CD4-positive, alpha-beta T cell treated with Interleukin-15 for 1 hour (primary cell): ENCODE data around the gene SMAD1.
A peak's percentile ranks its signal among the peaks of the same experiment; 100 is the strongest.

Experiments used
- DNase-seq: peaks from one replicate; pipeline ENCODE4 v3.0.0-alpha.2; 2020

The SMAD1 gene

DNA sequence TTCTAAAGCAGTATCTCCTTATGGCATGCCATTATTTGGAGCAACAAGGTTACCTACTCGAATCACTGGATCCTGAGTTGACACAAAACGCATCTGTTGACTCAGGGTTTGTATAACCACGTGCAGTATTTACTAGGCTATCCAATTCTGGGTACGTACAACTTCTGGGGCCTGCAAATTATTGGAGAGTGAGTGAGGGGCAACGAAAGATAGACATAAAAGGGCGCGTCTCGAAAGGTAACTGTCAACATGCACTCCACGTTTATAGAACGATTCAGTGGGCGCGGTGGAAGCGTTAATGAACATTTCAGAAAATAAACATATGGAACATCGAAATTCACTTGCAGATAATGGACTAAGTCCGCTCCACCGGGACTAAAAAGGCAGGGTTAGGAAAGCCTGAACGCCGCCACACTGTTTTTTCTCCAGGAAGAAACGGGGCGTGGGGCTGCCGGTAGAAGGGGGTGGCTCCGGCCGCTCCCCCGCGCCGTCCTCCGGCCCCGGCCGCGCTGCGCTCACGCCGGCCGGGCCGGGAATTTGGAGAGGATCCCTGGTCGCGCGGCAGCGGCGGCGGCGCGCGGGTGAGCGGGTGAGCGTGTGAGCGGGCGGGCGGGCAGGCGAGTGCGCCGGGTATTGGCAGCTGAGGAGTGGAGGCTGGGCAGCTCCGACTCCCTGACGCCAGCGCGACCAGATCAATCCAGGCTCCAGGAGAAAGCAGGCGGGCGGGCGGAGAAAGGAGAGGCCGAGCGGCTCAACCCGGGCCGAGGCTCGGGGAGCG lies at the start of gene SMAD1:
Gene SMAD1 (plus strand): TSS at position 690 of the 778 bp plus-strand sequence. CDS start 32,761 bp downstream, outside the sequence.
- peak; percentile 36 for DNase-seq

DNA sequence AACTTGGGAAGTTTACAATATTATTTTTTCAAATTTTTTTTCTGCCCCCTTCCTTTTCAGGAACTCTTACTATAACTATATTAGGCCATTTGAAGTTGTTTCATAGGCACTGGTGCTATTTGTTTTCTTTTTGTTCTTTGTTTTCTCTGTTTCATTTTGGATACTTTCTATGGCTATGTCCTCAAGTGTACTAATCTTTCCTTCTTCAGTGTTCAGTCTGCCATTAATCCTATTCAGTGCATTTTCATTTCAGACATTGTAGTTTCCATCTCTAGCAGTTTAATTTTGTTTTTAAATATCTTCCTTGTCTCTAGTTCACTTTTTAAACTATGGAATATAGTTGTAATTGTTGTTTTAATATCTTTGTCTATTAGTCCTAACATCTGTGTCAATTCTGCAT lies 48.0 kb upstream of the SMAD1 start:
- no peak for DNase-seq

DNA sequence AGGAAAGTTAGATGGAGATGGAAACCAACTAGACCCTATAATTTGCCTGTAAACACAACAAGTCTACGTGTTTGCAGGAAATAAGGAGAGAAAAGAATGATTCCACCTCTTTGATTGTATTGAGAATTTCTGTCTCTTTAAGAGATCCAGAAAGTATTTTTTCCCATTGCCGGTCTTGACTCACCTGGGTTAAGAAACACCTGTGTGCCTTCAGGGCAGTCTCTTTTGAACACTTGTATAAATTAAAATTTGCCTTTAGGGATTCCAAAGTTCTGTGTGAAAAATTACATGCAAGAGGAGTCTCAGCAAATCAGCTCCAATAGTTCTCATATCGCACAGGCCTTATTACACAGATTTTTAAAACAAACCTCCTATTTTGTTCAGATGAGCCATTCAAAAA lies 46.0 kb upstream of the SMAD1 start:
- no peak for DNase-seq

DNA sequence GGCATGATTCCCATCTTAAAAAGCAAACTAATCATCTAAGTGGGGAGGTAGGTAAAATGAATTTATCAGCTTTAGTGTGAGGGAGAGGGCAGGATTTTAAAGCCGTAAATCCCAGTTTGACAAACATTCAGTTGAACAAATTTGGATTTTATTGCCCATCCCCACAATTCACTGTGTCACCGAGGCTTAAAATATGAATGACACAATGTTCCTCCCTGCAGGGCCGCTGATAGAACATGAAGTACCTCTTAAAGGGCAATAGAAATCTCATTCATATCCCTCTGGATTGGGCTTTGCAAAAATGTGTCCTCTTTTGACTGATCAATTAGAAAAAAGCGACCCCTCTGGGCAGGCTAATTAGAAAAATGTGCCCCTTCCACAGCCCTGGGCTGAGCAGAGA lies 45.5 kb upstream of the SMAD1 start:
- no peak for DNase-seq

DNA sequence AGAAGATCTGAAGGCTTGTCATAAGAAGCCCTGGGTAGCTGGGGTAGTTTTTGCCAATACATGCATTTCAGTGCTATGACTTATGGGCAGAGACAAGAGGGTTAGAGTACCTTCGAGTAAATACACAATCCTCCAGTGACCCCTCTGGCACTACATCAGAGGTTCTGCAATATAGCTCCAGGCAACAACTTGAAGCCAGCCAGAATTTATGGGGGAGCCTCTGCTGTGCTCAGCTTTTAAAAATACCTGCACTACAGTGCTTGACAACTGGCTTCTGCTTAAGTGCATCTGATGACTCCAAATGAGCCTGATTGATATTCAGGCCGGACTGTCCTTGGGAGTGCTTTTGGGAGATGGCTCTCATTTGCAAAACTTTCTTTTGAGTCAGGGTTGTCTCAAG lies 44.9 kb upstream of the SMAD1 start:
- no peak for DNase-seq

DNA sequence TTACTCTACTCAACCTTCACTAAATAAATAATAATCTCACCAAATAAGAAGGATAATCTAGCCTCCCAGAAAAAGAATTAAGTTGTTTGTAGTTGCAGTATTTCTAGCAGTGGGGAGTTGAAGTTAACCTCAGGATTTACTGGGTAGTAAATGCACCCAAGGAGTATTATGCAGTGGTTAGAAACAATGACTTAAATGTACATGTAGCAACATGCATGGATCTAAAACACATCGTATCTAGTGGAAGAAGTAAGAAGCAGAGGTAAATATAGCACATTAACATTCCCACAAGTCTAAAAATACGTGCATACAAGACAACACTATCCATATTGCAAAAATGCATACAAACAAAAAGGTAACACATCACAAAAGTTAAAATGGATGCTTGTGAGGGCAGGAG lies 44.2 kb upstream of the SMAD1 start:
- no peak for DNase-seq

DNA sequence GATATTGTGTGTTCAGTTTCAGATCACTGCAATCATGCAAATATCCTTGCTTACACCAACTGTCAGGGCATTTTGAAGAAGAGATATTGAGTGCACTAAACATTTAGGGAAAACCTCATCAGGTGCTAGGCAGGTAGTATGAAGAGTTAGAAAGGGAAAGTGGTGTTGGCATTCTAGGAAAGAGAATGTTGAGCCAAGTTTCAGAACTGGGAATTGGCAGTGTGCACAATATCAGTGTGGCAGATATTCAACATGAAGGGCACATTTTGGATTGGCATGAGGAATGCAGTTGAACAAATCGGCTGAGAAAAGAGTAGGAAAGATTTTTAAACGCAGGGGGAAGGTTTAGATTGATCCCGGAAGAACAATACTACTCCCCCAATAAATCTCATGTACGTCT lies 43.4 kb upstream of the SMAD1 start:
- DNase-seq: no peak

DNA sequence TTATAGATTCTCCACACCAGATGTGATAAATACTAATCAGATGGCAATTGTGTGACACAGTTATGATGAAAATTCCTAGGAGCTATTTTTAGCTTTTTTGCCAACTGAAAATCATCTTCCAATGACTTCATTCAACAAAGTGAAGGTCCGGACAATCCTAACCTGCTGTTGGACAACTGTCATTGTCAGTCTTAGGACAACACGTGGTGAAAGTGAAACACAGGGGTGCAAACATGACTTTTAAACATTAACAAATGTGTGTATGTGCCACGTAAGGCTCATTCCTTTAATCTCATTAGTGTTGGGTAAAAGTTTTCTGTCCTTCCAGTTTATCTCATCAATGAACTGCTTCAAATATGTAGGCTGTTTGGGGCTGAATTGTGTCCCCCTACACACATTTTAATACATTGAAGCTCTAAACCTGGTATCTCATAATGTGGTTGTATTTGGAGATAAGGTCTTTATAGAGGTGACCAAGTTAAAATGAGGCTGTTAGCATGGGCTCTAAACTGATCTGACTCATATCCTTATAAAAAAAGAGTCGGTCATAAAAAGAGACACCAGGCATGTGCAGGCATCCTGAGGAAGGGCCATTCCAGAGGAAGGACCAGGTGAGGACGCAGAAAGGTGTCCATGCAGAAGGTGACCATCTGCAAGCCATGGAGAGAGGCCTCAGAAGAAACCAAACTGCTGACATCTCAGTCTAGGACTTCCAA lies 41.2 kb upstream of the SMAD1 start:
- no peak for DNase-seq

DNA sequence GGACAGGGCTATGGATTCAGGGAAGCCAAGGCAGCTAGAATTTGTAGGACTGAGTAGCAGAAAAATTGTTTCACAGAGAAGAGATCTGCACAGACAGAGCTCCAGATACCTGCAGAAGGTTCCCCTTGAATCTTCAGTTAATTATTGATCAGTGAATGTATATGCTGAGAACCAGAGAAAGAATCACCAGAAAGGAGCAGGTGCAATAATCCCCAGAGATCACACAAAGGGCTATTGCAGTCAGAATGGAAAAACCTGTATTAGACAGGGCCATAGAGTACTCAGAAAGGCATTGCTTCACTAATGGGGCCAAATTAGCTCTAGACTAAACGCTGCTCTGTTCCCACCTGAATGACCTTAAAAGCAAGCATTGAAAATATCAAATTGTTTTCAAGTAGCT lies 35.5 kb upstream of the SMAD1 start:
- DNase-seq: no peak

DNA sequence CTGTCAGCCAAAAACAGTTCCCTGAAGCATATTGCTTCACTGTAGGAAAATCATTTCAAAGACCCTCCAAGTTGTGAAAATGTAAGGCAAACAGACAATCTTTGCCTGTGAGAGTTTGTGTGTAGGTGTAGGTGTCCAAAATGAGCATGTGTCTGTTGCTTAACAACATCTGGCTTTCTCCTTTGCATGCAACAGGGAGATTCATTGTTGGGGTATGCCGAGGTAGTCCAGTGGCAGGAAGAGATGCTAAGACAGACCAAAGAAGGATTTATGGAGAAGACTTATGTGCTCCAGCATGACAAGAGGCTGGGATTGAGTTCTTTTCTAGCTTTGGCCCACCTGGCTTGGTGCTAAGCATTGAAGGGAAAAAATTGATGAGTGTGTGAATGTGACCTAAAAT lies 29.8 kb upstream of the SMAD1 start:
- no peak for DNase-seq

DNA sequence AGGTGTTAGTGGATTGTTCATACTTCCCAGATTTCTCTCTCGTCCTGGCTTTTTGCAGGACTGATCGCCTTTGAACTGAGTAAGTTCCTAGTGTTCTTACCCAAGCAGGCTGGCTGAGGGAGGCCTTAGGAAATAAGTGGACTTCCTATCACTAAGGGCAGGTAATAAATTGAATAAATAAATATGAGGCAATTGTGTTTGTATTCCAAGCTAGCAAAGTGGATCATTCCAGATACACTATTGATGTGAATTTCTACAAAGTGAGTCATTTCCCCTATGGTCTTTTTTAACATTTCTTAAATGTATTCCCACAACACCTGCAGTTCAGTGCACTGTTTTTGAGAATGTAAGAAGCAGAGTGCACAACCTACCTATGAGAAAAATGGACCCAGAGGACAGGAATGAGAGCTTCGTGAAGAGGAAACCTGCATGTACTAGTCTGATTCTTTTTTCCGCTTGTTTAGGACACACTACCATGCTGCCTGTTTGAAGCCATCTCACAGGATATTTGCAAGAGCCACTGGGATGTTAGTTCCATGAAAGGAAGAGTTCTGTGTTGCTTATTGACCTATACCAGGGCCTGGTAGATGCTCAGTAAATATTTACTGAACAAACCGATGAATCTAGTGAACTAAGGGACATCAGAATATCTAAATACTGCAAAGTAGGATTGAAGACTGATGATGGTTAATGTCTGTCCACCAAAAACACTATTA lies 29.0 kb upstream of the SMAD1 start:
- DNase-seq: no peak

DNA sequence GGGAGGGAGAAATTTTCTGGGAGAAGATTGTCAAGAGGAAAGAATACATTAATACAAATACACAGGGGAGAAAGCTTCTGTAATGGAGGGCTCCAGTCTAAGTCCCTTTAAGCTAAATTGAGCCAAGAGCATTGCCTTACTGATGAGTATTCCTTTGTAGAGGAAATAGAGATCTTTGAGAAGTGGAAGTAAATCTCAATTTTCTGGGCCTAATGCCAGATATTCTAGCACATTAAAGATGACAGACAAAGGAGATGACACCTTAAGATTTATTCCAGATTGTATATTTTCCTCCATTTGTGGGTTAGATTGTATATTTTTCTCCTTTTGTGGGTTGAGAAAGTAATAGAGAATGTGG lies 28.5 kb upstream of the SMAD1 start:
- no peak for DNase-seq

DNA sequence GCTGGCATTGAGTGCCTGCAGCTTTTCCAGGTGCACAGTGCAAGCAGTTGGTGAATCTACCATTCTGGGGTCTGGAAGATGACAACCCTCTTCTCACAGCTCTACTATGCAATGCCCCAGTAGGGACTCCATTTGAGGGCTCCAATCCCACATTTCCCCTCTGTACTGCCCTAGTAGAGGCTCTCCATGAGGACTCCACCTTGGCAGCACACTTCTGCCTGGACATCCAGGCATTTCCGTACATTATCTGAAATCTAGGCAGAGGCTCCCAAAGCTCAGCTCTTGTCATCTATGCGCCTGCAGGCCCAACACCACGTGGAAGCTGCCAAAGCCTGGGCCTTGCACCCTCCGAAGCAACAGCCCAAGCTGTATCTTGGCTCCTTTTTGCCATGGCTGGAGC lies 8.4 kb upstream of the SMAD1 start:
- no peak for DNase-seq

DNA sequence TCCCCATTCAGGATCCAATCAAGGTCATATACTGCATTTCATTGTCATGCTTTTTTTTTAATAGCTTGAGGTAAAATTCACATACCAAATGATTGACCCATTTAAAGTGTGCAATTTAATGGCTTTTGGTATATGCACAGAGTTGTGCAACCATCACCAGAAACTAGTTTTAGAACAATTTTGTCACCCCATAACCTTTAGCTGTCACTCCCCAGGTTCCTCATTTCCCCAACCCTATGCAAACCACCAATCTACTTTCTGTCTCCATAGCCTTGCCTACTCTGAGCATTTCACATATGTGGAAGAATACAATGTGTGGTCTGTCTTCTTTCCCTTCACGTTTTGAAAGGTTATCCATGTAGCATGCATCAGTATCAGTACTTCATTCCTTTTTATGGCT lies 1.4 kb upstream of the SMAD1 start:
- no peak for DNase-seq

DNA sequence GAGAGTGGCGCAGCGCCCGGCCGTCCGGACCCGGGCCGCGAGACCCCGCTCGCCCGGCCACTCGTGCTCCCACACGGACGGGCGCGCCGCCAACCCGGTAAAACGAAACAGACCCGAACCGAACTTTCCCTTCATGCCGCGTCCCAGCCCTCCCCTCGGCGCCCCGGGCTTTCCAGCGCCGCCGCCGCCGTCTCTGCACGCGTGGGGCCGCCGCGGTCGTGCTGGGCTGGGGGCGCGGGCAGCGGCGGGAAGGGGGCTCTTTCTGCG lies 222 bp downstream of the SMAD1 start:
- no peak for DNase-seq

DNA sequence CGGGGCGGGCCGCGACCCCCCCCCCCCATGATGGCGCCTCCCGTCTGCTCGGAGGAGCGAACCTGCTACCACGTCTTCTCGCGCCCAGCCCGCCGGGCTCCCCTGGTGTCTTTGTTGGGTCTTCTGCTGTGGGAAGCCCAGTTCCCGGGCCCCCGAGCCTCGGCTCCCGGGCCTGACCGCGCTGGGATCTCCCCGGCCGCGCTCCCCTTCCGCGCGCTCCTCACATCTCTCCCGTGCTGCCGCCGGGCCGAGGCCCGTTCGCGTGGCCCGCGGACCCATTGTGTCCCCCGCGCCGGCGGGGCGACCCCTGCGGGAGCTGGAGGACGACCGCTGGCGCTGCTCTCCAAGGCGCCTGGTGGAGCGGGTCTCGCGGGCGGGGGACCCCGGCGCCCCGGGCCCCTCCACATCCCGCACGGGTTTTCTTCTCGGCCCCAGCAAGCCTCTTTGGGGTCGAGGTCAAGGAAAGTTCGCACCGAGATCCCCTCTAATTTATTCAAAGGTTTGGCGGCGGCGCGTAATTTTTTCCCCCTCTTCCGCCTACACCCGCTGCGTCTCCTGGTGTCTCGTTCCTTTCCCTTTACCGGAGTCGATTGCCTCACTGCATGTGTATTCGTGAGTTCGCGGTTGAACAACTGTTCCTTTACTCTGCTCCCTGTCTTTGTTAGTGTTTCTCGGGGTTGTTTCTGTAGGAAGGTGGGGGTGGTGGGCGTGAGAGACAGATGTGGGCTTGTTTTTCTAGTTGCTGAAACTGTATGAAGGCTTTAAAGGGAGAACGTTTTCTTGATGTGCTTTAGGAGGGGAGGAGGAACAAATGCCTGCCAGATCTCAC lies 770 bp downstream of the SMAD1 start:
- DNase-seq: no peak

DNA sequence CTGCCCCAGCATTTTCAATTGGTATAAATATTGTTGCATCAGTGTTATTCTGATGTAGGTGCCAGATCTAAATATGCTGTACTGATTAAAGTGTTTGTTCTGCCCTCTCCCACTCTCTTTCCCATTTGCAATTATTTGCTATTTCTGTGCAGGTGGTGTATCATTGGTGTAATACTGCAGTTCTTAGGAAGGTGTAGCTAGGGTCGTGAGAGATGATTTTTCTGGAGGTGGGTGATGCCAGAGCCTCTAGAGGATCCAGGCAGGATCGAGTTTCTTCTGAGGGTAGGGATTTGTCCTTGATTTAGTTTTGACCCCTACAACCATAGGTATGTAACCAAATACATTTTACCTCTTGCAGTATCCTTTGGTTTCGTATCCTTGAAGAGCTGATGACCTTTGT lies 1.9 kb downstream of the SMAD1 start:
- DNase-seq: no peak

DNA sequence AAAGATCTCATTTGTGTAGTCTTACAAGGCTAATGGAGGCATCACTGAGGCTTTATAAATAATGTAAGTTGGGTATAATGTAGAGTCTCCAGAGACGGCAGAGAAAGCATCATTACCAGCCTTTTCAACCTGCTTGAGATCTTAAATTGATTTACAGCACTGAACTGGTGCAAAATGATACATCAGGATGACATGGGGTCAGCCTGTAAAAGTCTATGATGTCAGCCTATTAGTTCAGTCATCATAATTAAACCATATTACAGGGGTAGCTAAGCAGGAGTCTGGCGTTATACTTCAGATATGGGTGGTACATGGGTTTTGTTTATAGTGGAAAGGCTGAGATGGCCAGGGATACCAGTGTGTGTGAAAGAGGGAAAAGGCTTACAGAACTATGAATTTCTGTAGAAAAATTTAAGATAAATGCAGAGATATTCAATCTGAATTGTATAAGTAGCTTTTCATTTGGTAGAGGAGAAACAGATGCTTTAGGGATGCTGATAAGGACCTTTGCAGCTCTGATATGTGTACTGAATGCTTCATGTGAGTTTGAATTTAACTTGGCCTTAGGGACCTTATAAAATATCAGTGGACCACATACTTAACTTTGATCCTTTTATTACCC lies 2.7 kb downstream of the SMAD1 start:
- DNase-seq: no peak

DNA sequence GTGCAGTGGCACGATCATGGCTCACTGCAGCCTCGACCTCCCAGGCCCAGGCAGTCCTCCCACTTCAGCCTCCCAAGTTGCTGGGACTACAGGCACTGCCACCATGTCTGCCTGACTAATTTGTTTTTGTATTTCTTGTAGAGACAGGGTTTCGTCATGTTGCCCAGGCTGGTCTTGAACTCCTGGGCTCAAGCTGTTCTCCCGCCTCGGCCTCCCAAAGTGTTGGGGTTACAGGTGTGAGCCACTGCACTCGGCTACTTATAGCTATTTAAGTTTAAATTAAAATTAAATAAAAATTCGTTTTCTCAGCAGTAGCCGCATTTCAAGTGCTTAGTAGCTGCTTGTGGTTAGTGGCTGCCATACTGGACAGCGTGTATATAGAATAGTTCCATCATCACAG lies 3.5 kb downstream of the SMAD1 start:
- DNase-seq: no peak

DNA sequence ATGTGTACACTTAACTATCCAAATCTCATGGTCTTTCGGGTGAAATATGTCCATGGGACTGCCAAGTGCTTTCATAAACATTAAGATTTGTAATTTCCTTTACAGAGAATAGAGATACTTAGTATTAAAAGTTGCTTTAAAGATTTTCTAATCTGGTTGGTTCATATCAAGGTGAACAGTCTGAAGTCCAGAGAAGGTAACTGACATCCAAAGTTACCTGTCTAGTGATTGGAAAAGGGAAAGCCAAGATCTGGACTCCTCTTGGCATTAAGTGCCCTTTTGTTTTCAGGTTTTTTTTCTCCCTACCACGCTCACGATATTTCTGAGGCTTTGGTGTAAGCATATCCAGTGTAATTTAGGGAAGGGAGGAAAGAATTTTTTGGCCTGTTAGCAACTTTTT lies 5.0 kb downstream of the SMAD1 start:
- DNase-seq: no peak

DNA sequence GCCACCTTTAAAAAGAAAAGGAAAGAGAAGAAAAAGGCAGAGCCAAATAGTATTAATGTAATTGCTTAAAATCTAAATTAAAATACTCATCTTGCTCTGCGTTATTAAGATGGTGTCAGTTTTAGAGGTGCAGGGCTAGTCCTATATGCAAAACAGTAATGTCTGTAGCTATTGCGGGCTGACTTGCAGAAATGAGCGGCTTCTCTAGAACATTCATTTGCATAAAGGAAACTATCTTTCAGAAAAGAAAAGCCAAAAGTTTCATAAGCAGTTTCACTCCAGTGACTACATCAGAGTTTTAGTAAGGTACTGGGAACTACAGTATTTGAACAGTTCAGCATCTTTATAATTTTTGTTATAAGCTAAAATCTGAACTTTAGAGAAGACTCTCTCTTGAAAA lies 6.0 kb downstream of the SMAD1 start:
- no peak for DNase-seq

DNA sequence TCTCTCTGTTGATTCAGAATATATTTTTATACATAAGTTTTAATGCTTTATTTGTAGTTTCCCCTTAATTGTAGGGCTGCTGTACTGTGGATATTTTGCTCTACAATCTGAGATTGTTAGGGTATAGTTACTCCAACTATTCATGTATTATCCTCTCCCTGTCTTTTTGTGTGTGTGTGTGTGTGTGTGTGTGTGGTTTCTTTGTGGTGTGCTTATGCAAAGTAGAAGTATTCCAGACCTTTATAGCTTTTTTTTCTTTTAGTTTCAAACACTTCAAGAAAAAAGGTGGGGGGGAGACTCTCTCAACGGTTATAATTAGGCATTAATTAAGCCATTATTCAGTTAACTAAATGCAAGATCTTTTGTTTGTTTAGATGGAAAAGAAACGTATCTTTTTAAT lies 6.7 kb downstream of the SMAD1 start:
- DNase-seq: no peak

DNA sequence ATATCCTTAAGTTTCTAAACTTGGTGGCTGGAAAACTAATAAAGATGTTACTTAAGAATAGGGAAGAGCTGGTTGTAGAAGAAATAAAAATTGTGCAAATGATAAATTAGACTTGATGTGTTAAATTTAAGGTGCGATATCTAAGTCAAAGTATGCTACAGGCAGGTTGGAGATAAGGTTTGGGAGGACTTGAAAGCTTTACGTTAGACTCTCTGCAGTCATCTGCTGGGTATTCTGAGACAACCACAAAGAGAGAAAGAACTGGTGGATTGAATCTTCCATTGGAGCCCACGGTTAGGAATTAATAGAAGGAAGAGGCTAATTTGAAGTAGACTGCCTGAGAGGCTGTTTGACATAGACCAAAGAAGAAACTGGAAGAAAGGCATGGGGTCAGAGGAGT lies 7.9 kb downstream of the SMAD1 start:
- DNase-seq: no peak
